Measurements from ENCODE around the gene EIF2D. TPM values are rescaled to one million over a fixed set of nuclear protein-coding genes. Genes with fewer than 3 reads are reported as not detected.

The EIF2D gene
- total and polyA plus RNA-seq, 7 donors = 27.0 to 59.6 (median 43.3) TPM

DNA sequence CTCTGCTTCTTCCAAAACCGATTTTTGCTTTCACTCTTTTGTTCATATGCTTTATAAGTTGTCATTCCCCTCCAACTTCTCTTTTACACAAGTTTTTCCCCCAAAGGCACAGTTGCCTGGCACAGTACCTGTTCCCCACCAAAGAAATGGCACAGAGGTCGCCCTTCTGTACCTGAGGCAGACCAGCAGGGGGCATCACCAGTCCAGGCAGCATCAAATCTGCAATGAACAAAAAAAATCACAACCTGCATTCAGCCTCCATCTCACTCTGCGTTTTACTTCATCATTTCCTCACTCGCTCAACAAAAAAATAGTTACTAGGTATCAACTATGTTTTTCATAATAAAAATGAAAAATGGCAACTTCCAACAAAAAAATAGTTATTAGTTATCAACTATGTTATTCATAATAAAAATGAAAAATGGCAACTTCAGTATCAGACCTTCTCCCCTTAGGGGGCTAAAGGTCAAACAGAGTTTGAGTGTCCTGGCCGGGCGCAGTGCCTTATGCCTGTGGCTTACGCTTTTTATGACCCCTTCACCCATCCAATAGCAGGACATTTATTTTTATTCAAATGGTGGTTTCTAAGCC lies 4.1 kb downstream of the EIF2D start:
- 67 to 82% methylated on average over 7 of the region's 7 CpGs for WGBS, 2 donors
- TF ChIP-seq, protein P1, sequence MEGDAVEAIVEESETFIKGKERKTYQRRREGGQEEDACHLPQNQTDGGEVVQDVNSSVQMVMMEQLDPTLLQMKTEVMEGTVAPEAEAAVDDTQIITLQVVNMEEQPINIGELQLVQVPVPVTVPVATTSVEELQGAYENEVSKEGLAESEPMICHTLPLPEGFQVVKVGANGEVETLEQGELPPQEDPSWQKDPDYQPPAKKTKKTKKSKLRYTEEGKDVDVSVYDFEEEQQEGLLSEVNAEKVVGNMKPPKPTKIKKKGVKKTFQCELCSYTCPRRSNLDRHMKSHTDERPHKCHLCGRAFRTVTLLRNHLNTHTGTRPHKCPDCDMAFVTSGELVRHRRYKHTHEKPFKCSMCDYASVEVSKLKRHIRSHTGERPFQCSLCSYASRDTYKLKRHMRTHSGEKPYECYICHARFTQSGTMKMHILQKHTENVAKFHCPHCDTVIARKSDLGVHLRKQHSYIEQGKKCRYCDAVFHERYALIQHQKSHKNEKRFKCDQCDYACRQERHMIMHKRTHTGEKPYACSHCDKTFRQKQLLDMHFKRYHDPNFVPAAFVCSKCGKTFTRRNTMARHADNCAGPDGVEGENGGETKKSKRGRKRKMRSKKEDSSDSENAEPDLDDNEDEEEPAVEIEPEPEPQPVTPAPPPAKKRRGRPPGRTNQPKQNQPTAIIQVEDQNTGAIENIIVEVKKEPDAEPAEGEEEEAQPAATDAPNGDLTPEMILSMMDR (IDR thresholded peaks at IDR 0.05) = peak in 3 of 4 experiments; percentile 9 to 51 (median 48)
- no peak for TF ChIP-seq POLR2AphosphoS5 (IDR thresholded peaks at IDR 0.05)
- intact Hi-C loops (cut with DNase I) = no loop called here
- H3K27me3 ChIP-seq = no peaks in the 10 kb centered on the region
- H3K4me1 ChIP-seq = peaks cover 0 to 11% (median 8%) of the 10 kb centered on the region in 4 donors
- no peak overlapping the region for H3K4me3 ChIP-seq
- H3K9me3 ChIP-seq = no peaks in the 10 kb centered on the region
- DNase-seq = no peak
- peaks cover 20 to 67% (median 27%) of the 10 kb centered on the region in 4 donors for H3K36me3 ChIP-seq
- no peak overlapping the region for H3K27ac ChIP-seq

DNA sequence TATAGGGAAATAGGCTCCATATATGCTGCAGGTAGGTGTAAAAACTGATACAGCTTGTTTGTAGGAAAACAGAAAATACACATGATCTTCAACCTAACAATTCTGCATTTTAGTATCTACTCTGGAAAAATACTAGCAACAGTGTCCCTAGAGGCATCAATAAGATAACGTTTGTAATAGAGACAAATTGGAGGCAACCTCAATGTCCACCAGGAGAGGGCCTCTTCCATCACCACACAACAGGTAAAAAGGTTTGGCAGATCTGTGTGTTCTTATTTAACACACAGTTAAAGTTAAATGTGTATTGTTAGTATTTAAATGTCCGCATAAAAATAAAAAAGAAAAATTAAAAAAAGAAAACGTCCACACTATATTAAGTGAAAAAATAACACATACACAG lies 5.4 kb downstream of the EIF2D start:
- no peak for DNase-seq
- Histone ChIP-seq H3K4me3 (no peak overlapping the region), H3K36me3 (peaks cover 31 to 80% (median 36%) of the 10 kb centered on the region in 4 donors), H3K4me1 (peaks cover 0 to 9% (median 8%) of the 10 kb centered on the region in 4 donors), H3K9me3 (no peaks in the 10 kb centered on the region), H3K27me3 (no peaks in the 10 kb centered on the region), H3K27ac (no peak overlapping the region)
- 63 to 66% methylated on average over 3 of the region's 3 CpGs for WGBS, 2 donors
- TF ChIP-seq EP300 (IDR thresholded peaks at IDR 0.05) (no peak), POLR2A (IDR thresholded peaks at IDR 0.05) (no peak), POLR2AphosphoS5 (IDR thresholded peaks at IDR 0.05) (no peak)
- TF ChIP-seq, protein P1 (IDR thresholded peaks at IDR 0.05) = no peak
- intact Hi-C loops (cut with DNase I) = no loop called here

DNA sequence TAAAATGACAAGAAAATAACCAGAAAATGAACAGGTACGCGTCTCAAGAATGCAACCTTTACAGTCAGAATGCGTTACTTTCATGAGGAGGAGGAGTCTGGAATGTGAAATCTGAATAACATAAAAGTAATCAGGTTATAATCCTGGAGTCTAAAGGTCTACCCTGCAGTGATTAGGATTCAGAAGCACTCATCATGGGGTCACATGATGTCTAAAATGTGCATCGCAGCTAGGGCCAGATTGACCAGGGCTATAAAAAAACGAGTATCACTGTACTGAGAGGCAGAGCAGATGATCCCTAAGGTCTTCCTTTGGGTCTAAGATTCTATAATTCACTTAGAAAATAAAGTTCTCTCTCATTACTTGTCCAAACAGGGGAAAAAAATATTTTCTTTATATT lies 7.4 kb downstream of the EIF2D start:
- DNase-seq = no peak
- Histone ChIP-seq H3K27me3 (no peaks in the 10 kb centered on the region), H3K4me1 (no peaks in the 10 kb centered on the region), H3K9me3 (no peaks in the 10 kb centered on the region), H3K4me3 (no peak overlapping the region), H3K36me3 (peaks cover 39 to 97% (median 45%) of the 10 kb centered on the region in 4 donors), H3K27ac (no peak overlapping the region)
- TF ChIP-seq POLR2AphosphoS5 (IDR thresholded peaks at IDR 0.05) (no peak), EP300 (IDR thresholded peaks at IDR 0.05) (no peak), POLR2A (IDR thresholded peaks at IDR 0.05) (no peak)
- TF ChIP-seq, protein P1 (IDR thresholded peaks at IDR 0.05) = no peak
- 65 to 93% methylated on average over 5 of the region's 5 CpGs for WGBS, 2 donors
- intact Hi-C loops (cut with DNase I) = no loop called here

DNA sequence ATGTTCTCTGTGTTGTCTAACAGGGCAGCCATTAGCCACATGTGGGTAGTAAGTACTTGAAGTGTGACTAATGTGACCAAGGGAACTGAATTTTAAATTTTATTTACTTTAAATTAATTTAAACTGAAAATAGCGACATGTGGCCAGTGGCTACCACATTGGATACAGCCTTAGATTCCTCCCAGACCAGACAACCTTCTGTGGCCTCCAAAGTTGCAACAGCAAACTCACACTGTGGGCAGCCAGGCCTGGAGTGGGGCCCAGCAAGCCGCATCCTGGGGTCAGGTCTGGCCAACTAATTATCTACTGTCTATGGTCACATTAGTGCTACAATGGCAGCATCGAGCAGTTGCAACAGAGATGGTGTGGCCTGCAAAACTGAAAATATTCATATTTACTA lies 11.7 kb downstream of the EIF2D start:
- H3K36me3 ChIP-seq = peaks cover 45 to 99% (median 69%) of the 10 kb centered on the region in 4 donors
- TF ChIP-seq, protein P1 (IDR thresholded peaks at IDR 0.05) = no peak
- no peak for TF ChIP-seq EP300 (IDR thresholded peaks at IDR 0.05)
- intact Hi-C loops (cut with DNase I) = no loop called here
- 93 to 96% methylated on average over 3 of the region's 3 CpGs for WGBS, 2 donors
- no peak overlapping the region for H3K27ac ChIP-seq
- no peaks in the 10 kb centered on the region for H3K27me3 ChIP-seq
- no peaks in the 10 kb centered on the region for H3K4me1 ChIP-seq
- no peak for DNase-seq
- H3K9me3 ChIP-seq = no peaks in the 10 kb centered on the region
- no peak overlapping the region for H3K4me3 ChIP-seq

DNA sequence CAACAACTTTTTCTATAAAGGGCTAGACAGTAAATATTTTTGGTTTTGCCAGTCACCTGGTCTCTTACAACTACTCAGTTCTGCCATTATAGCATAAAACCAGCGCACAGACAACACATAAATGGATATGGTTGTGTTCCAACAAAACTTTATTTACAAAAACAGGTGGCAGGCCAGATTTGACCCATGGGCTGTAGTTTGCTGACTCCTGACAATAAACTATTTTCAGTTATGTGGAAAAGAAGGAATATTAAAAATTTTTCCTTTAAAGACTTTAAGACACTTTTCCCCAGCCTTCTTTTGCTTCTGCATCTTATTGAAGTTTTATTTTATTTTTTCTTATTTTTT lies 16.0 kb downstream of the EIF2D start:
- H3K4me3 ChIP-seq = no peak overlapping the region
- WGBS, 2 donors = 87 to 96% methylated on average over 1 of the region's 1 CpG

More for the DNA sequence above, 16.0 kb downstream of the EIF2D start:
- Histone ChIP-seq H3K27me3 (no peaks in the 10 kb centered on the region), H3K27ac (no peak overlapping the region), H3K4me1 (no peaks in the 10 kb centered on the region), H3K9me3 (no peaks in the 10 kb centered on the region), H3K36me3 (peaks cover 54 to 100% (median 66%) of the 10 kb centered on the region in 4 donors)
- no peak for TF ChIP-seq EP300 (IDR thresholded peaks at IDR 0.05)
- TF ChIP-seq, protein P1 (IDR thresholded peaks at IDR 0.05) = no peak
- TF ChIP-seq POLR2AphosphoS5 (IDR thresholded peaks at IDR 0.05) = no peak
- TF ChIP-seq POLR2A (IDR thresholded peaks at IDR 0.05) = no peak
- intact Hi-C loops (cut with DNase I) = no loop called here
- DNase-seq = no peak
